HepG2 (cell line): Measurements from ENCODE around the gene SLC25A36. TPM values are rescaled to one million over a fixed set of nuclear protein-coding genes. Genes with fewer than 3 reads are reported as not detected.

Experiments used
- CREB1 ChIP-seq, 2 experiments: fragments of 450-650 bp in 1 of 2; IDR thresholded peaks; 2 replicates each; pipeline ENCODE4 v1.6.1; 2016 to 2017; ENCODE audit warnings: control low read depth in 1 of 2, mild to moderate bottlenecking in 1 of 2, missing compliant biosample characterization in 1 of 2, missing genetic modification characterization in 1 of 2
- ERF ChIP-seq: IDR thresholded peaks from 2 replicates; pipeline ENCODE4 v1.6.1; 2018; ENCODE audit warnings: missing biosample characterization, missing genetic modification reagents
- HMGA1 ChIP-seq: sonication (generic); formaldehyde crosslinking; conservative IDR thresholded peaks from 2 replicates; pipeline ENCODE4 v1.4.0; 2020; ENCODE audit warnings: missing genetic modification reagents
- MTF2 ChIP-seq: sonication (generic); formaldehyde crosslinking; IDR thresholded peaks from 2 replicates; pipeline ENCODE4 v1.5.0; 2020; ENCODE audit warnings: missing genetic modification reagents, borderline replicate concordance
- NBN ChIP-seq: fragments of 450-650 bp; conservative IDR thresholded peaks from 2 replicates; pipeline ENCODE4 v1.6.1; 2017
- NR2C2 ChIP-seq: sonication (generic); formaldehyde crosslinking; IDR thresholded peaks from 2 replicates; pipeline ENCODE4 v1.4.0; 2020; ENCODE audit warnings: missing genetic modification reagents, mild to moderate bottlenecking, moderate library complexity, borderline replicate concordance
- NR2F2 ChIP-seq: IDR thresholded peaks from 2 replicates; pipeline ENCODE4 v1.6.1; 2012; ENCODE audit warnings: low read depth, inconsistent platforms, borderline replicate concordance
- RCOR2 ChIP-seq: IDR thresholded peaks from 2 replicates; pipeline ENCODE4 v1.6.1; 2016; ENCODE audit warnings: missing biosample characterization, missing genetic modification reagents
- TBL1XR1 ChIP-seq: fragments of 150-350 bp; IDR thresholded peaks from 2 replicates; pipeline ENCODE4 v1.6.1; 2014; ENCODE audit warnings: borderline replicate concordance, low read length; ENCODE audit not compliant: partially characterized antibody
- ZNF232 ChIP-seq: sonication (generic); formaldehyde crosslinking; IDR thresholded peaks from 2 replicates; pipeline ENCODE4 v1.4.0; 2020; ENCODE audit warnings: missing genetic modification reagents, borderline replicate concordance
- ZNF337 ChIP-seq: sonication (generic); formaldehyde crosslinking; IDR thresholded peaks from 2 replicates; pipeline ENCODE4 v1.5.1; 2020; ENCODE audit warnings: missing genetic modification reagents, low read depth, mild to moderate bottlenecking, borderline replicate concordance
- ZNF510 ChIP-seq: sonication (generic); formaldehyde crosslinking; IDR thresholded peaks from 2 replicates; pipeline ENCODE4 v1.4.0; 2020; ENCODE audit warnings: low read depth, mild to moderate bottlenecking, missing genetic modification reagents
- ZNF558 ChIP-seq: sonication (generic); formaldehyde crosslinking; IDR thresholded peaks from 2 replicates; pipeline ENCODE4 v1.9.0; 2022; ENCODE audit warnings: mild to moderate bottlenecking, missing genetic modification reagents, borderline replicate concordance
- ZNF577 ChIP-seq: sonication (generic); formaldehyde crosslinking; IDR thresholded peaks from 2 replicates; pipeline ENCODE4 v1.4.0; 2020; ENCODE audit warnings: mild to moderate bottlenecking, low read depth, missing genetic modification reagents, borderline replicate concordance
- ZNF749 ChIP-seq: sonication (generic); formaldehyde crosslinking; IDR thresholded peaks from 2 replicates; pipeline ENCODE4 v1.8.0; 2022; ENCODE audit warnings: mild to moderate bottlenecking, missing genetic modification reagents, moderate library complexity, borderline replicate concordance
- polyA plus RNA-seq, 8 experiments: library from polyadenylated mRNA; depleted of rRNA in 3 of 8; stranded (reverse) in 7 of 8; unstranded in 1 of 8; fragments of >200 nt; fragmentation: Illumina TruSeq in 4 of 8; extraction: Trizol in 4 of 8; gene quantifications; 2 replicates each; pipeline versions ENCODE4 v1.2.1 to v1.2.3, GENCODE V29; 2011 to 2016; ENCODE audit warnings: low read depth in 4 of 8, missing spikeins in 1 of 8, mixed read lengths in 1 of 8; ENCODE audit not compliant: insufficient read depth in 1 of 8
- total RNA-seq, 5 experiments: library from RNA; depleted of rRNA; stranded (reverse); fragments of >200 nt; fragmentation: Illumina TruSeq; extraction: Trizol; gene quantifications; 2 replicates each; pipeline ENCODE4 v1.2.3, GENCODE V29; 2016; ENCODE audit warnings: low read depth in 1 of 5
- TF ChIP-seq, protein P1 (sequence below): sonication (generic); formaldehyde crosslinking; IDR thresholded peaks from 2 replicates; pipeline ENCODE4 v1.8.0; 2023; ENCODE audit warnings: mild to moderate bottlenecking, missing genetic modification reagents
- TF ChIP-seq, protein P2 (sequence below): IDR thresholded peaks from 2 replicates; pipeline ENCODE4 v1.6.1; 2012; ENCODE audit warnings: low read length, improper control_type of control experiment
- TF ChIP-seq, protein P3 (sequence below): sonication (generic); formaldehyde crosslinking; IDR thresholded peaks from 2 replicates; pipeline ENCODE4 v1.4.0; 2020; ENCODE audit warnings: missing genetic modification reagents, mild to moderate bottlenecking, borderline replicate concordance
- TF ChIP-seq, protein P4 (sequence below): sonication (generic); formaldehyde crosslinking; IDR thresholded peaks from 2 replicates; pipeline ENCODE4 v1.8.0; 2022; ENCODE audit warnings: missing genetic modification reagents, low read depth, mild to moderate bottlenecking, borderline replicate concordance

Gene SLC25A36
- total and polyA plus RNA-seq, 2 of the 13 experiments (the other 11 are each of a cell fraction or from before 2014, with no cell fraction given), result 30.6 to 85.6 TPM

DNA sequence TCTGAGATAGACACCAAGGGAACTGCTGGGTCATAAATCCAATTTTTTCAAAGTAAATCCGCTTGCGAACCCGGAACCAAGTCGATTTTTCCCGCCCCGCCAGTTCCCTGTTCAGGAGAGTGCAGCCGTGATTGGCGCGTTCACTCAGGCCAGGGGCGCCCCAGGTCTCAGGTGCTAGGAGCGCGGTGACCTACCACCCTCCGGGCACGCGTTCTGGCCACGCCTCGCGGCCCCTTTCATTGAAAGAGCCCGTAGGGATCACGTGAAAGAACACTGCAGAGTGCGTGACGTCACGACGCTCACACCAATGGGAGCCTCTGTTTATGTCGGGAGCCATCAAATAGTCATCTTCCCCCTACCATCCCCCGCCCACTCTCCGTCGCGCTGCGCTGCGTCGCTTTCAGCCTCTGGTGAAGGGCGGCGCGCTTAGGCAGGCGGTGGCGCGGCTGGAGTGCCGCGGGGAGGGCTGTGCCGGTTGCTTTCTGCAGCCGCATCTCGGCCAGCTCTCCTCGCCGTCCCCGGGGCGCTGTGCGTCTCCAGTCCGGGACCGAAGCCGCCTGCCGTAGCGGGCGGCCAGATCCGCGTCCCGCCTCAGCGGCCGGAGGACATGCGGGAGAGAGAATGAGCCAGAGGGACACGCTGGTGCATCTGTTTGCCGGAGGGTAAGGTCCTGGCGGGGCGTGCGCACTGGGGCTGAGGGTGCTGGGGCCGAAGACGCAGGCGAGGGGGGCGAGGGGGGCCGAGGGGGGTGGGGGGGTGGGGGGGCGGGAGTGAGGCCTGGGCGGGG, at the start of gene SLC25A36 (continued):
- TF ChIP-seq, protein P1, sequence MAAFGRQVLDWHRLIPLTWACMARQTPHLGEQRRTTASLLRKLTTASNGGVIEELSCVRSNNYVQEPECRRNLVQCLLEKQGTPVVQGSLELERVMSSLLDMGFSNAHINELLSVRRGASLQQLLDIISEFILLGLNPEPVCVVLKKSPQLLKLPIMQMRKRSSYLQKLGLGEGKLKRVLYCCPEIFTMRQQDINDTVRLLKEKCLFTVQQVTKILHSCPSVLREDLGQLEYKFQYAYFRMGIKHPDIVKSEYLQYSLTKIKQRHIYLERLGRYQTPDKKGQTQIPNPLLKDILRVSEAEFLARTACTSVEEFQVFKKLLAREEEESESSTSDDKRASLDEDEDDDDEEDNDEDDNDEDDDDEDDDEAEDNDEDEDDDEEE (CRISPR knock-in tag), result peak; percentile 87
- TF ChIP-seq NBN (no peak), NR2F2 (peak; percentile 71; the same call in 1 of the 2 replicates), ERF (CRISPR knock-in tag) (peak; percentile 95), RCOR2 (CRISPR knock-in tag) (peak; percentile 72), ZNF558 (CRISPR knock-in tag) (peak; percentile 88; the same call in 1 of the 2 replicates), ZNF232 (CRISPR knock-in tag) (peak; percentile 98), MTF2 (no peak), HMGA1 (CRISPR knock-in tag) (no peak), ZNF510 (CRISPR knock-in tag) (peak; percentile 92), NR2C2 (CRISPR knock-in tag) (peak; percentile 88), ZNF749 (CRISPR knock-in tag) (peak; percentile 89), ZNF577 (CRISPR knock-in tag) (no peak), TBL1XR1 (no peak), ZNF337 (peak; percentile 79; the same call in 1 of the 2 replicates), CREB1 (IDR thresholded peaks at IDR 0.05) (peak; percentile 100), CREB1 (CRISPR knock-in tag; IDR thresholded peaks at IDR 0.05) (peak; percentile 97)
- TF ChIP-seq, protein P2, sequence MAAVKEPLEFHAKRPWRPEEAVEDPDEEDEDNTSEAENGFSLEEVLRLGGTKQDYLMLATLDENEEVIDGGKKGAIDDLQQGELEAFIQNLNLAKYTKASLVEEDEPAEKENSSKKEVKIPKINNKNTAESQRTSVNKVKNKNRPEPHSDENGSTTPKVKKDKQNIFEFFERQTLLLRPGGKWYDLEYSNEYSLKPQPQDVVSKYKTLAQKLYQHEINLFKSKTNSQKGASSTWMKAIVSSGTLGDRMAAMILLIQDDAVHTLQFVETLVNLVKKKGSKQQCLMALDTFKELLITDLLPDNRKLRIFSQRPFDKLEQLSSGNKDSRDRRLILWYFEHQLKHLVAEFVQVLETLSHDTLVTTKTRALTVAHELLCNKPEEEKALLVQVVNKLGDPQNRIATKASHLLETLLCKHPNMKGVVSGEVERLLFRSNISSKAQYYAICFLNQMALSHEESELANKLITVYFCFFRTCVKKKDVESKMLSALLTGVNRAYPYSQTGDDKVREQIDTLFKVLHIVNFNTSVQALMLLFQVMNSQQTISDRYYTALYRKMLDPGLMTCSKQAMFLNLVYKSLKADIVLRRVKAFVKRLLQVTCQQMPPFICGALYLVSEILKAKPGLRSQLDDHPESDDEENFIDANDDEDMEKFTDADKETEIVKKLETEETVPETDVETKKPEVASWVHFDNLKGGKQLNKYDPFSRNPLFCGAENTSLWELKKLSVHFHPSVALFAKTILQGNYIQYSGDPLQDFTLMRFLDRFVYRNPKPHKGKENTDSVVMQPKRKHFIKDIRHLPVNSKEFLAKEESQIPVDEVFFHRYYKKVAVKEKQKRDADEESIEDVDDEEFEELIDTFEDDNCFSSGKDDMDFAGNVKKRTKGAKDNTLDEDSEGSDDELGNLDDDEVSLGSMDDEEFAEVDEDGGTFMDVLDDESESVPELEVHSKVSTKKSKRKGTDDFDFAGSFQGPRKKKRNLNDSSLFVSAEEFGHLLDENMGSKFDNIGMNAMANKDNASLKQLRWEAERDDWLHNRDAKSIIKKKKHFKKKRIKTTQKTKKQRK, result no peak
- TF ChIP-seq, protein P3, sequence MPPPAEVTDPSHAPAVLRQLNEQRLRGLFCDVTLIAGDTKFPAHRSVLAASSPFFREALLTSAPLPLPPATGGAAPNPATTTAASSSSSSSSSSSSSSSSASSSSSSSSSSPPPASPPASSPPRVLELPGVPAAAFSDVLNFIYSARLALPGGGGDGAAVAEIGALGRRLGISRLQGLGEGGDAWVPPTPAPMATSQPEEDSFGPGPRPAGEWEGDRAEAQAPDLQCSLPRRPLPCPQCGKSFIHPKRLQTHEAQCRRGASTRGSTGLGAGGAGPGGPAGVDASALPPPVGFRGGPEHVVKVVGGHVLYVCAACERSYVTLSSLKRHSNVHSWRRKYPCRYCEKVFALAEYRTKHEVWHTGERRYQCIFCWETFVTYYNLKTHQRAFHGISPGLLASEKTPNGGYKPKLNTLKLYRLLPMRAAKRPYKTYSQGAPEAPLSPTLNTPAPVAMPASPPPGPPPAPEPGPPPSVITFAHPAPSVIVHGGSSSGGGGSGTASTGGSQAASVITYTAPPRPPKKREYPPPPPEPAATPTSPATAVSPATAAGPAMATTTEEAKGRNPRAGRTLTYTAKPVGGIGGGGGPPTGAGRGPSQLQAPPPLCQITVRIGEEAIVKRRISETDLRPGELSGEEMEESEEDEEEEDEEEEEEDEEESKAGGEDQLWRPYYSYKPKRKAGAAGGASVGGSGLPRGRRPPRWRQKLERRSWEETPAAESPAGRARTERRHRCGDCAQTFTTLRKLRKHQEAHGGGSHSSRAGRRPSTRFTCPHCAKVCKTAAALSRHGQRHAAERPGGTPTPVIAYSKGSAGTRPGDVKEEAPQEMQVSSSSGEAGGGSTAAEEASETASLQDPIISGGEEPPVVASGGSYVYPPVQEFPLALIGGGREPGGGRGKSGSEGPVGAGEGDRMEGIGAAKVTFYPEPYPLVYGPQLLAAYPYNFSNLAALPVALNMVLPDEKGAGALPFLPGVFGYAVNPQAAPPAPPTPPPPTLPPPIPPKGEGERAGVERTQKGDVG, result peak; percentile 68; the same call in 1 of the 2 replicates
- TF ChIP-seq, protein P4, sequence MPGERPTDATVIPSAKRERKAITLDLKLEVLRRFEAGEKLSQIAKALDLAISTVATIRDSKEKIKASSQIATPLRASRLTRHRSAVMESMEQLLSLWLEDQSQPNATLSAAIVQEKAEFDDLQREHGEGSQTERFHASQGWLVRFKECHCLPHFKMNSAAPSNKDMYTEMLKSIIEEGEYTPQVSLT (CRISPR knock-in tag), result peak; percentile 81; the same call in 1 of the 2 replicates
